Spinal cord (tissue), 10 donors: ENCODE measurements around the gene RUNX3. TPM values are rescaled to one million over a fixed set of nuclear protein-coding genes. Genes with fewer than 3 reads are reported as not detected.

ENCODE experiments used
- DNase-seq, 6 donors: peaks; one replicate each; pipeline versions ENCODE4 v3.0.0 to v3.0.0-alpha.2; 2013 to 2015; ENCODE audit warnings: low spot score in 6 of 6, low read depth in 4 of 6
- H3K27ac ChIP-seq: one replicate; pipeline ENCODE4 v1.5.1; 2013; ENCODE audit warnings: low read depth, low read length, control low read depth
- H3K27me3 ChIP-seq: one replicate; pipeline ENCODE4 v1.6.1; 2013; ENCODE audit warnings: low read length; ENCODE audit not compliant: control insufficient read depth, insufficient read depth
- H3K36me3 ChIP-seq: one replicate; pipeline ENCODE4 v1.6.1; 2013; ENCODE audit warnings: low read length; ENCODE audit not compliant: control insufficient read depth, insufficient read depth
- H3K4me1 ChIP-seq: one replicate; pipeline ENCODE4 v1.6.1; 2013; ENCODE audit warnings: low read length; ENCODE audit not compliant: control insufficient read depth, insufficient read depth
- H3K4me3 ChIP-seq: one replicate; pipeline ENCODE4 v1.5.1; 2013; ENCODE audit warnings: low read depth, low read length, control low read depth
- H3K9me3 ChIP-seq: one replicate; pipeline ENCODE4 v1.6.1; 2013; ENCODE audit warnings: low read length; ENCODE audit not compliant: control insufficient read depth, insufficient read depth
- WGBS: methylation state at CpG from one replicate; pipeline ENCODE4 v1.1.5; 2013; ENCODE audit warnings: missing lambda C conversion rate; ENCODE audit not compliant: insufficient coverage; 5-methylcytosine and 5-hydroxymethylcytosine counted together
- polyA plus RNA-seq, 2 donors: library from polyadenylated mRNA; unstranded; fragments of 120-200 nt; gene quantifications; one replicate each; pipeline ENCODE4 v1.2.1, GENCODE V29; 2013; ENCODE audit not compliant: insufficient read length in 2 of 2
- total RNA-seq, 2 donors: library from RNA; depleted of rRNA in 1 of 2; stranded (reverse); fragments of 120-200 nt in 1 of 2; fragments of >200 nt in 1 of 2; gene quantifications; one replicate each; pipeline versions ENCODE4 v1.2.3 to v1.2.4, GENCODE V29; 2013 to 2014
- donor health status: healthy.

Gene RUNX3
- total and polyA plus RNA-seq, 4 donors: 0.08 to 0.42 (median 0.10) TPM

DNA sequence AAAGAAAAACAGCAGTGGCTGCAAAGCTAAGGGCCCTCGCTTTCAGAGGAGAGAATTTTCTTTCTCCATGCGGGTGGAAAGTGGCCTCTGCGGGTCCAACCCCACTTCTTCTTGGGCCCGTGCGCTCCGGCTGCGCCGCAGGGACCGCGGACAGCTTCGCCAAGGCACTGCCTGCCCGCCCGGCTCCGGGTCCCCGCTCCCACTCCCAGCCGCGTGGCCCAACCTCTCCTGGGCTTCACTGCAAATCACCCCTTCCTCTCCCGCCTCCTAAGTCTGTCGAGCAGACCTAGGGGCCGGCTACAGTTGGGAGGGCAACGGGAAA lies 1.0 kb upstream of the RUNX3 start:
- H3K27ac ChIP-seq: no peak overlapping the region
- DNase-seq: peak in 1 of 6 donors; percentile 48
- H3K4me3 ChIP-seq: no peak overlapping the region
- H3K9me3 ChIP-seq: no peaks in the 10 kb centered on the region
- H3K36me3 ChIP-seq: no peaks in the 10 kb centered on the region
- H3K27me3 ChIP-seq: peaks cover 92% of the 10 kb centered on the region
- peaks cover 32% of the 10 kb centered on the region for H3K4me1 ChIP-seq
- 2% methylated on average over 21 of the region's 21 CpGs for WGBS

GRCh38 chr1:24929398-24930259 lies 447 bp downstream of the RUNX3 start:
- Histone ChIP-seq H3K4me1 (peaks cover 32% of the 10 kb centered on the region), H3K36me3 (no peaks in the 10 kb centered on the region), H3K9me3 (no peaks in the 10 kb centered on the region), H3K27me3 (peaks cover 93% of the 10 kb centered on the region), H3K4me3 (no peak overlapping the region), H3K27ac (no peak overlapping the region)
- no peak for DNase-seq
- under 1% methylated on average over 129 of the region's 129 CpGs for WGBS

- Histone ChIP-seq H3K27ac (no peak overlapping the region), H3K36me3 (no peaks in the 10 kb centered on the region), H3K4me3 (no peak overlapping the region), H3K9me3 (no peaks in the 10 kb centered on the region), H3K4me1 (peaks cover 32% of the 10 kb centered on the region), H3K27me3 (peaks cover 92% of the 10 kb centered on the region)
- WGBS: under 1% methylated on average over 48 of the region's 48 CpGs
- DNase-seq: peak in 2 of 6 donors; percentile 30 to 54
Observed at GRCh38 chr1:24928689-24929397, 1.2 kb downstream of the RUNX3 start.

DNA sequence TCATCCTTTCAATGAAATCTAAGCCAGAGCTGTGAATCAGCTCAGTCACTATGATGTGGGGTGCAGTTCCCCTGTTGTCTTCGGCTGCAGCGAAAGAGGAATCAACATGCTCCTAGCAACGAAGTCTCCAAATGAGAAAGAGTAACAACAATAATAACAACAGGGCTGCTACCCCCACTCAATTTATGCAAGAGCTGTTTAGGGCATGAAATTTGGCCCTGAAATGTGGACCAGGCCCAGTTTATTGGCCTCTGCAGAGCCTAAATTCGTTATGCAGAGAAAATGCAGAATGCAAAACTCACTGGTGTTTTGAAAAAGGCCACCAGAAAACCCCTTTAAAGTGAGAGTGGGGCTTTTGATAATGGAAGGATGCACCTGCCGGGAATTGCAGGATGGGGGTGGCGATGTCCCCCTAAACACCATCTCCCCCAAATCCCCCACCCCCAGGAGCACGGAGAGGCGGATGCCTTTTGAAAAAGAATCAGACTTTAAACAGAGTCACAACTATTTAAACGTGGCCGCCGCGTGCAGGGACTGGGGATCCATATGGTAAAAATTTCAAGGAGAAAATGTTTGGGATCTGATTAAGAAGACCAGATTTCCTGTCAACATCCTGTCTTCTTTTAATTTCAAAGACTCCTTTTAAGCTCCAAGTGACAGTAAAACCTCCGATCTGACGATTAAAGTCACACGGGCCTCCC lies 1.9 kb downstream of the RUNX3 start:
- peak in 4 of 6 donors; percentile 28 to 80 (median 70) for DNase-seq
- Histone ChIP-seq H3K27me3 (peaks cover 91% of the 10 kb centered on the region), H3K4me1 (peaks cover 32% of the 10 kb centered on the region), H3K27ac (no peak overlapping the region), H3K4me3 (no peak overlapping the region), H3K9me3 (no peaks in the 10 kb centered on the region), H3K36me3 (no peaks in the 10 kb centered on the region)
- 0% methylated on average over 1 of the region's 15 CpGs for WGBS

- WGBS: 6% methylated on average over 12 of the region's 17 CpGs
Observed at GRCh38 chr1:24927473-24927872, 2.6 kb downstream of the RUNX3 start.

GRCh38 chr1:24926563-24927249 lies 3.4 kb downstream of the RUNX3 start:
- H3K27me3 ChIP-seq: peaks cover 88% of the 10 kb centered on the region
- H3K4me1 ChIP-seq: peaks cover 24% of the 10 kb centered on the region
- H3K9me3 ChIP-seq: no peaks in the 10 kb centered on the region
- no peak overlapping the region for H3K27ac ChIP-seq
- DNase-seq: no peak
- H3K36me3 ChIP-seq: no peaks in the 10 kb centered on the region
- no peak overlapping the region for H3K4me3 ChIP-seq
- 6% methylated on average over 11 of the region's 15 CpGs for WGBS

More at GRCh38 chr1:24927473-24927872, 2.6 kb downstream of the RUNX3 start:
- peaks cover 30% of the 10 kb centered on the region for H3K4me1 ChIP-seq
- H3K27ac ChIP-seq: no peak overlapping the region
- no peak overlapping the region for H3K4me3 ChIP-seq
- H3K27me3 ChIP-seq: peaks cover 88% of the 10 kb centered on the region
- DNase-seq: no peak
- H3K36me3 ChIP-seq: no peaks in the 10 kb centered on the region
- H3K9me3 ChIP-seq: no peaks in the 10 kb centered on the region

- 12% methylated on average over 8 of the region's 10 CpGs for WGBS
- no peak overlapping the region for H3K4me3 ChIP-seq
- H3K27me3 ChIP-seq: peaks cover 88% of the 10 kb centered on the region
- H3K9me3 ChIP-seq: no peaks in the 10 kb centered on the region
- H3K27ac ChIP-seq: no peak overlapping the region
- no peaks in the 10 kb centered on the region for H3K36me3 ChIP-seq
- DNase-seq: no peak
- H3K4me1 ChIP-seq: peaks cover 21% of the 10 kb centered on the region
Observed at GRCh38 chr1:24925963-24926362, 4.1 kb downstream of the RUNX3 start.

DNA sequence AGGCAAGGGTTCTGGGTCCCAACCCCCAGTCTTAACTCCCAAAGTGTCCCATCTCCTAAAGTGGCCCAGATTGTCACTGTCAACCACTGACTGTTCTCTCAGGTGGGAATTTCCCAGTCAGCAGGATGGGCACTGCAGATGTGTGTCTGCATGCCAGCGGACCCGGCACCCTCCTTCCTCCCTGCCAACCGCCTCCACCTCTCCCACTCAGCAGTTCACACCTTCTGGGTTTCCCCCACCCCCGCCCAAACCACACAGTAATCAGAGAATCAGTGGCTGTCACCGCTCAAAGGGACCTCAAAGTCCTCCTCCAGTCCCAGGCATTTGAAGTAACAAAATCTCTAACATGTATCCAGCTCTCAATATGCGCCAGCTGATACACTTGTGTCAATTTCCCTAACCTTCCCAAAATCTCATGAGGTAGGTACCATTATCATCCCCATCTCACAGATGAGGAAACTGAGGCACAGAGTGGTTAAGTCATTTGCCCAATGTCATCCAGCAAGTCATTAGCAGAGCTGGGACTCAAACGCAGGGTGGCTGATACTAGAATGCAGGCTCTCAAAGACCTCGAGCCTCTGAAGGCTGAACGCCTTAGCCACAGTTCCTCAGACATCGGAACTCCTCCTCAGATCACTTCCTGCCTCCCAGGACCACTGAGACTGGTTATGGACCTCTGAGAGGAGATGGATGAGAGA lies 4.8 kb downstream of the RUNX3 start:
- 71% methylated on average over 8 of the region's 10 CpGs for WGBS
- Histone ChIP-seq H3K36me3 (no peaks in the 10 kb centered on the region), H3K4me3 (no peak overlapping the region), H3K4me1 (peaks cover 16% of the 10 kb centered on the region), H3K9me3 (no peaks in the 10 kb centered on the region), H3K27me3 (peaks cover 86% of the 10 kb centered on the region), H3K27ac (no peak overlapping the region)
- no peak for DNase-seq
